DMS53 treated with DMSO at 0.1 percent for 48 hours (cell line): ENCODE data around the gene COX7A2L.

Experiments
- DNase-seq: peaks from one replicate; lab custom pipeline; 2025; ENCODE audit not compliant: unreplicated experiment; lab: John Stamatoyannopoulos, UW

Gene COX7A2L

GRCh38 chr2:42321452-42322064, 39.5 kb downstream of the COX7A2L start:
- DNase-seq = no peak

- DNase-seq = no peak
Measured at GRCh38 chr2:42319265-42319664, 41.8 kb downstream of the COX7A2L start.

GRCh38 chr2:42317945-42318344, 43.1 kb downstream of the COX7A2L start:
- DNase-seq = no peak

- DNase-seq = no peak
Measured at GRCh38 chr2:42317486-42317885, 43.5 kb downstream of the COX7A2L start.

- DNase-seq = no peak
Measured at GRCh38 chr2:42316910-42317309, 44.1 kb downstream of the COX7A2L start.

GRCh38 chr2:42315844-42316470, 45.1 kb downstream of the COX7A2L start:
- DNase-seq = no peak

- DNase-seq = no peak
Measured at GRCh38 chr2:42314892-42315468, 46.0 kb downstream of the COX7A2L start.

GRCh38 chr2:42312106-42312505, 48.9 kb downstream of the COX7A2L start:
- no peak for DNase-seq

GRCh38 chr2:42310007-42310515, 51.0 kb downstream of the COX7A2L start:
- DNase-seq = no peak

GRCh38 chr2:42309366-42309765, 51.7 kb downstream of the COX7A2L start:
- no peak for DNase-seq

- no peak for DNase-seq
Measured at GRCh38 chr2:42307180-42307579, 53.8 kb downstream of the COX7A2L start.

- no peak for DNase-seq
Measured at GRCh38 chr2:42304059-42304713, 56.8 kb downstream of the COX7A2L start.

- DNase-seq = no peak
Measured at GRCh38 chr2:42303252-42303651, 57.8 kb downstream of the COX7A2L start.

- no peak for DNase-seq
Measured at GRCh38 chr2:42300527-42300926, 60.5 kb downstream of the COX7A2L start.
